ENCODE measurements around the gene SCAANT1.

- TF ChIP-seq CTCF (IDR thresholded peaks at IDR 0.05) (no peak), POLR2A (IDR thresholded peaks at IDR 0.05) (no peak)
Observed at GRCh38 chr3:63911509-63911872, 692 bp downstream of the SCAANT1 start.
